ENCODE measurements around the gene SOX5. TPM values are rescaled to one million over a fixed set of nuclear protein-coding genes. Genes with fewer than 3 reads are reported as not detected.

SOX5 gene
- total and polyA plus RNA-seq, 2 experiments from 2014 or later: 14.8 to 26.4 TPM

DNA sequence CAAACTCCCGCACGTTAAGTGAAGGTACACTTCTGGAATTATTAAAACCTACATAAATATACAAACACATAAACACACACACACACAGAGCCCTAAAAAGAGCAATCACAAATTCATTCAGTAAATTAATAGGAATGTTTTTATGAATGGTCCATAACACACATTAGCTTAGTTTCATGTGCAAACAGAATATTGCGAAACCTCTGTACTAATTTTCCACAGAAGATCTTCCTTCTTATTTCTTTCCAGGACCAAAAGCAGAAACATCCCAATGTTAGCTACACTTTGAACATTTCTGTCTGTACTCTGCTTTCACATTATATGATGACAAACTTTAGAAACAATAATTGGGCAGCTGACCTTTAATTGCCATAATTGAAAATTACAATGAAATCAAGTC is 101.6 kb downstream of the SOX5 start:
- Histone ChIP-seq H3K27ac (no peak overlapping the region), H3K36me3 (replicated peaks; ENCODE audit: insufficient read depth, low read depth) (no peaks in the 10 kb centered on the region), H3K4me2 (no peak overlapping the region), H3K9me3 (ENCODE audit: low read depth) (no peaks in the 10 kb centered on the region), H4K20me1 (ENCODE audit: insufficient read depth, poor library complexity, severe bottlenecking) (no peaks in the 10 kb centered on the region), H3K9me2 (replicated peaks; ENCODE audit: insufficient read depth) (no peaks in the 10 kb centered on the region), H3K27me3 (no peaks in the 10 kb centered on the region), H3K79me2 (no peaks in the 10 kb centered on the region), H3K4me1 (ENCODE audit: insufficient read depth) (no peaks in the 10 kb centered on the region), H3K4me3 (no peak overlapping the region), H2AFZ (no peak overlapping the region)
- 93% methylated on average over 3 of the region's 3 CpGs for WGBS (ENCODE audit: low lambda C conversion rate, missing lambda C conversion rate)
- DNase-seq (ENCODE audit: low spot score): no peak
- TF ChIP-seq EZH2phosphoT487 (IDR thresholded peaks at IDR 0.05; ENCODE audit: low read depth, severe bottlenecking, unreplicated experiment): no peak
- no peak for TF ChIP-seq EZH2 (IDR thresholded peaks at IDR 0.05; ENCODE audit: borderline replicate concordance)
- TF ChIP-seq, protein P1, sequence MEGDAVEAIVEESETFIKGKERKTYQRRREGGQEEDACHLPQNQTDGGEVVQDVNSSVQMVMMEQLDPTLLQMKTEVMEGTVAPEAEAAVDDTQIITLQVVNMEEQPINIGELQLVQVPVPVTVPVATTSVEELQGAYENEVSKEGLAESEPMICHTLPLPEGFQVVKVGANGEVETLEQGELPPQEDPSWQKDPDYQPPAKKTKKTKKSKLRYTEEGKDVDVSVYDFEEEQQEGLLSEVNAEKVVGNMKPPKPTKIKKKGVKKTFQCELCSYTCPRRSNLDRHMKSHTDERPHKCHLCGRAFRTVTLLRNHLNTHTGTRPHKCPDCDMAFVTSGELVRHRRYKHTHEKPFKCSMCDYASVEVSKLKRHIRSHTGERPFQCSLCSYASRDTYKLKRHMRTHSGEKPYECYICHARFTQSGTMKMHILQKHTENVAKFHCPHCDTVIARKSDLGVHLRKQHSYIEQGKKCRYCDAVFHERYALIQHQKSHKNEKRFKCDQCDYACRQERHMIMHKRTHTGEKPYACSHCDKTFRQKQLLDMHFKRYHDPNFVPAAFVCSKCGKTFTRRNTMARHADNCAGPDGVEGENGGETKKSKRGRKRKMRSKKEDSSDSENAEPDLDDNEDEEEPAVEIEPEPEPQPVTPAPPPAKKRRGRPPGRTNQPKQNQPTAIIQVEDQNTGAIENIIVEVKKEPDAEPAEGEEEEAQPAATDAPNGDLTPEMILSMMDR (IDR thresholded peaks at IDR 0.05; ENCODE audit: poor library complexity): no peak

DNA sequence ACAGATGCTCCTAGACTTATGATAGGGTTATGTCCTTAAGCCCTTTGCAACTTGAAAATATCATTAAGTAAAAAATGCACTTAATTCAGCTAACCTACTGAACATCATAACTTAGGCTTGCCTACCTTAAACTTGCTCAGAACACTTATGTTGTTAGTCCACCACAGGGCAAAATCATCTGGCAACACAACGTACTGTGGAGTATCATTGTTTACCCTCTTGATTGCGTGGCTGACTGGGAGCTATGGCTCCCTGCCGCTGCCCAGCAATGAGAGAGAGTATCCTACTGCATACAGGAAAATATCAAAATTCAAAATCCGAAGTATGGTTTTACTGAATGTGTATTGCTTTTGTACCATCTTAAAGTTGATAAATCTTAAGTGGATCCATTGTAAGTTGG is 105.5 kb downstream of the SOX5 start:
- Histone ChIP-seq H4K20me1 (ENCODE audit: insufficient read depth, poor library complexity, severe bottlenecking) (no peaks in the 10 kb centered on the region), H3K4me3 (no peak overlapping the region), H3K36me3 (replicated peaks; ENCODE audit: insufficient read depth, low read depth) (no peaks in the 10 kb centered on the region), H3K4me2 (no peak overlapping the region), H3K4me1 (ENCODE audit: insufficient read depth) (no peaks in the 10 kb centered on the region), H3K27ac (no peak overlapping the region), H3K79me2 (no peaks in the 10 kb centered on the region), H3K9me3 (ENCODE audit: low read depth) (no peaks in the 10 kb centered on the region), H3K27me3 (no peaks in the 10 kb centered on the region), H2AFZ (no peak overlapping the region), H3K9me2 (replicated peaks; ENCODE audit: insufficient read depth) (no peaks in the 10 kb centered on the region)
- no peak for DNase-seq (ENCODE audit: low spot score)
- 97% methylated on average over 4 of the region's 4 CpGs for WGBS (ENCODE audit: low lambda C conversion rate, missing lambda C conversion rate)
- TF ChIP-seq EZH2phosphoT487 (IDR thresholded peaks at IDR 0.05; ENCODE audit: low read depth, severe bottlenecking, unreplicated experiment) (no peak), EZH2 (IDR thresholded peaks at IDR 0.05; ENCODE audit: borderline replicate concordance) (no peak)
- TF ChIP-seq, protein P1 (IDR thresholded peaks at IDR 0.05; ENCODE audit: poor library complexity): no peak

DNA sequence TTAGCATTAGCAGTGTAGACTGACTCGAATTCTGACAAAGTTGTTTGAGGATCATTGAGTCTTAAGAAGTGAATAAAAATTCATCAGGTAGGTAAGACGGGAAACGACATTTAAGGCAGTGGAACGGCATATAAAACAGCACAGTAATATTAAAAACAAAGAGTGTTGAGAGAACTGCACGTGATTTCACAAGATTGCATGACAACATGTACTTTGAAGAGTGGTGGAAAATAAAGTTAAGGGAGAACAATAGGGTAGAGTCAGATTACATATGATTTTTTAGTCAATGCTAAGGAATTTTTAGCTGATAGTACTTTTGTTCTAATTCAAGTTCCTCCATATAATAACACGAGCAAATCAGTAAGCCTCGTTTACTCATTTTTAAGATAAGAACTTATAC is 115.4 kb downstream of the SOX5 start:
- Histone ChIP-seq H4K20me1 (ENCODE audit: insufficient read depth, poor library complexity, severe bottlenecking) (no peaks in the 10 kb centered on the region), H3K36me3 (replicated peaks; ENCODE audit: insufficient read depth, low read depth) (no peaks in the 10 kb centered on the region), H3K9me2 (replicated peaks; ENCODE audit: insufficient read depth) (no peaks in the 10 kb centered on the region), H3K4me2 (no peak overlapping the region), H3K27me3 (no peaks in the 10 kb centered on the region), H3K4me3 (no peak overlapping the region), H3K4me1 (ENCODE audit: insufficient read depth) (no peaks in the 10 kb centered on the region), H3K9me3 (ENCODE audit: low read depth) (no peaks in the 10 kb centered on the region), H3K27ac (no peak overlapping the region), H2AFZ (no peak overlapping the region), H3K79me2 (no peaks in the 10 kb centered on the region)
- WGBS (ENCODE audit: low lambda C conversion rate, missing lambda C conversion rate): 75% methylated on average over 7 of the region's 7 CpGs
- TF ChIP-seq EZH2 (IDR thresholded peaks at IDR 0.05; ENCODE audit: borderline replicate concordance) (no peak), EZH2phosphoT487 (IDR thresholded peaks at IDR 0.05; ENCODE audit: low read depth, severe bottlenecking, unreplicated experiment) (no peak)
- TF ChIP-seq, protein P1 (IDR thresholded peaks at IDR 0.05; ENCODE audit: poor library complexity): no peak
- DNase-seq (ENCODE audit: low spot score): no peak

DNA sequence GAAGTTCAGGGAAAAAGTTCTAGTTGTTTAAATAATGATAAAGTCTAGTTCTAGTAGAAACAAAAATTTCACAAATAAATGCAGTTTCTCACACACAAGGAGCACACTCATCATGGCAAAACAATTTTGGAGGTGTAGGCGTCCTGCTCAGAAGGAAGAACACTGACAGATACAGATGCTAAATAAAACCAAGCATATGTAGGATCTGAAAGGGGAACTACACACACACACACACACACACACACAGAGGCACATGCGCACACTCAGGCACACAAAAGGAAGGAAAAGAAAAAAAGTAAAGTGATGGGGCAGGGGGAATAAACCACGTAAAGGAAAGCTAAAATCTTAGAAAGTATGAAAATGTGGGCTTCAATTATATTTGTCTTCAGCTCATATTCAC is 117.7 kb downstream of the SOX5 start:
- H3K9me3 ChIP-seq (ENCODE audit: low read depth): no peaks in the 10 kb centered on the region

More for the DNA sequence above, 117.7 kb downstream of the SOX5 start:
- TF ChIP-seq, protein P1 (IDR thresholded peaks at IDR 0.05; ENCODE audit: poor library complexity): no peak
- no peak for TF ChIP-seq EZH2phosphoT487 (IDR thresholded peaks at IDR 0.05; ENCODE audit: low read depth, severe bottlenecking, unreplicated experiment)
- no peak for TF ChIP-seq EZH2 (IDR thresholded peaks at IDR 0.05; ENCODE audit: borderline replicate concordance)
- DNase-seq (ENCODE audit: low spot score): no peak
- Histone ChIP-seq H3K36me3 (replicated peaks; ENCODE audit: insufficient read depth, low read depth) (no peaks in the 10 kb centered on the region), H3K79me2 (no peaks in the 10 kb centered on the region), H3K4me3 (no peak overlapping the region), H3K4me1 (ENCODE audit: insufficient read depth) (no peaks in the 10 kb centered on the region), H2AFZ (no peak overlapping the region), H4K20me1 (ENCODE audit: insufficient read depth, poor library complexity, severe bottlenecking) (no peaks in the 10 kb centered on the region), H3K27ac (no peak overlapping the region), H3K4me2 (no peak overlapping the region), H3K9me2 (replicated peaks; ENCODE audit: insufficient read depth) (no peaks in the 10 kb centered on the region), H3K27me3 (no peaks in the 10 kb centered on the region)
- WGBS (ENCODE audit: low lambda C conversion rate, missing lambda C conversion rate): 98% methylated on average over 3 of the region's 3 CpGs

Measured in hepatocyte (in vitro differentiated cells).